OCI-LY3 (cell line): ENCODE measurements around the gene HBQ1.
"Not testable (repeated sequence)": the region's sequence is repeated elsewhere in the genome, so short reads cannot be mapped to it uniquely, and the experiment has no call there.

ENCODE experiments used
- H2AFZ ChIP-seq: fragments of 200-600, 300-600 bp; shearing (Covaris generic); 2 replicates; pipeline ENCODE4 v1.6.0; 2014; ENCODE audit warnings: antibody characterized with exemption, low read depth, low read length
- H3K27ac ChIP-seq: fragments of 200-600, 300-600 bp; sonication (generic); 2 replicates; pipeline ENCODE4 v1.5.1; 2014; ENCODE audit warnings: mild to moderate bottlenecking, low read length, moderate library complexity, mixed read lengths
- H3K27me3 ChIP-seq: fragments of 200-600, 300-600 bp; sonication (generic); 2 replicates; pipeline ENCODE4 v1.6.1; 2014; ENCODE audit warnings: low read depth, low read length, mixed read lengths
- H3K36me3 ChIP-seq: fragments of 200-600, 300-600 bp; sonication (generic); replicated peaks from 2 replicates; pipeline ENCODE3; 2014; ENCODE audit warnings: low read depth, low read length, mixed read lengths
- H3K4me1 ChIP-seq: fragments of 300-600, 200-600 bp; sonication (generic); 2 replicates; pipeline ENCODE4 v1.6.1; 2014; ENCODE audit warnings: low read length, mixed read lengths
- H3K4me2 ChIP-seq: fragments of 200-600, 300-600 bp; sonication (generic); 2 replicates; pipeline ENCODE4 v1.6.1; 2014; ENCODE audit warnings: low read length, mixed read lengths
- H3K4me3 ChIP-seq: fragments of 300-600, 200-600 bp; sonication (generic); 2 replicates; pipeline ENCODE4 v1.5.1; 2014; ENCODE audit warnings: antibody characterized with exemption, mild to moderate bottlenecking, low read length, moderate library complexity
- H3K79me2 ChIP-seq: fragments of 300-600, 200-600 bp; shearing (Covaris generic); 2 replicates; pipeline ENCODE4 v1.6.1; 2014; ENCODE audit warnings: mild to moderate bottlenecking, low read length, mixed read lengths
- H3K9ac ChIP-seq: fragments of 300-600, 200-600 bp; shearing (Covaris generic); 2 replicates; pipeline ENCODE4 v1.6.0; 2014; ENCODE audit warnings: mild to moderate bottlenecking, low read length, moderate library complexity
- H3K9me3 ChIP-seq: fragments of 200-600, 300-600 bp; shearing (Covaris generic); 2 replicates; pipeline ENCODE4 v1.6.1; 2014; ENCODE audit warnings: low read length, mixed read lengths; ENCODE audit not compliant: insufficient read depth
- H4K20me1 ChIP-seq: fragments of 200-600, 300-600 bp; sonication (generic); 2 replicates; pipeline ENCODE4 v1.6.1; 2016; ENCODE audit warnings: low read length, mixed read lengths; ENCODE audit not compliant: insufficient read depth
- CTCF ChIP-seq: fragments of 200-600, 300-600 bp; sonication (generic); IDR thresholded peaks from 2 replicates; pipeline ENCODE4 v1.5.1; 2014; ENCODE audit warnings: antibody characterized with exemption, low read length, low read depth
- EZH2phosphoT487 ChIP-seq: fragments of 200-600 bp; shearing (Covaris generic); IDR thresholded peaks from 2 replicates; pipeline ENCODE4 v1.6.1; 2018; ENCODE audit warnings: antibody characterized with exemption, mixed run types, low read depth

The HBQ1 gene

GRCh38 chr16:155031-155398, 25.2 kb upstream of the HBQ1 start:
- TF ChIP-seq CTCF (no peak), EZH2phosphoT487 (no peak)
- H3K36me3 ChIP-seq = no peaks in the 10 kb centered on the region
- H3K27ac ChIP-seq = no peak overlapping the region
- no peaks in the 10 kb centered on the region for H3K27me3 ChIP-seq
- H3K4me2 ChIP-seq = no peak overlapping the region
- H3K4me3 ChIP-seq = no peak overlapping the region
- peaks cover 5% of the 10 kb centered on the region for H3K4me1 ChIP-seq
- no peak overlapping the region for H3K9ac ChIP-seq
- H4K20me1 ChIP-seq = no peaks in the 10 kb centered on the region
- no peak overlapping the region for H2AFZ ChIP-seq
- H3K79me2 ChIP-seq = no peaks in the 10 kb centered on the region
- no peaks in the 10 kb centered on the region for H3K9me3 ChIP-seq

GRCh38 chr16:159136-159849, 21.0 kb upstream of the HBQ1 start:
- H3K27me3 ChIP-seq = no peaks in the 10 kb centered on the region
- H3K79me2 ChIP-seq = no peaks in the 10 kb centered on the region

GRCh38 chr16:160242-160641, 20.0 kb upstream of the HBQ1 start:
- not testable (repeated sequence) for H3K4me2 ChIP-seq, H3K27ac ChIP-seq, H2AFZ ChIP-seq, H3K4me3 ChIP-seq, H3K79me2 ChIP-seq, H3K9ac ChIP-seq, H3K36me3 ChIP-seq, H3K4me1 ChIP-seq, H4K20me1 ChIP-seq, H3K27me3 ChIP-seq, H3K9me3 ChIP-seq

More at GRCh38 chr16:159136-159849, 21.0 kb upstream of the HBQ1 start:
- no peaks in the 10 kb centered on the region for H3K36me3 ChIP-seq
- no peak overlapping the region for H3K27ac ChIP-seq
- no peak overlapping the region for H3K9ac ChIP-seq
- H3K4me1 ChIP-seq = no peaks in the 10 kb centered on the region
- no peak for TF ChIP-seq EZH2phosphoT487
- no peak for TF ChIP-seq CTCF
- no peak overlapping the region for H3K4me2 ChIP-seq
- no peak overlapping the region for H3K4me3 ChIP-seq
- no peak overlapping the region for H2AFZ ChIP-seq
- no peaks in the 10 kb centered on the region for H3K9me3 ChIP-seq
- no peaks in the 10 kb centered on the region for H4K20me1 ChIP-seq

GRCh38 chr16:160691-161190, 19.5 kb upstream of the HBQ1 start:
- no peak overlapping the region for H3K27ac ChIP-seq
- H3K4me3 ChIP-seq = no peak overlapping the region
- no peaks in the 10 kb centered on the region for H4K20me1 ChIP-seq
- H3K4me2 ChIP-seq = no peak overlapping the region
- no peak overlapping the region for H3K9ac ChIP-seq
- no peaks in the 10 kb centered on the region for H3K4me1 ChIP-seq
- H2AFZ ChIP-seq = no peak overlapping the region
- H3K79me2 ChIP-seq = no peaks in the 10 kb centered on the region
- no peaks in the 10 kb centered on the region for H3K27me3 ChIP-seq
- H3K9me3 ChIP-seq = no peaks in the 10 kb centered on the region
- TF ChIP-seq CTCF = no peak
- no peak for TF ChIP-seq EZH2phosphoT487
- no peaks in the 10 kb centered on the region for H3K36me3 ChIP-seq
